ENCODE results near the gene RPTOR.

The RPTOR gene

GRCh38 chr17:80512233-80512632 lies 32.4 kb upstream of the RPTOR start:
- Histone ChIP-seq H3K27me3 (ENCODE audit: insufficient read depth, poor library complexity, severe bottlenecking) (peaks cover 11% of the 10 kb centered on the region), H3K4me3 (replicated peaks; ENCODE audit: insufficient read depth, low read length) (no peak overlapping the region), H3K27ac (replicated peaks) (no peak overlapping the region)
- no peak for DNase-seq (ENCODE audit: low read depth in 1 of 2, low spot score in 1 of 2)
- TF ChIP-seq CTCF (IDR thresholded peaks at IDR 0.05; ENCODE audit: insufficient read depth, low read length) (no peak), POLR2AphosphoS5 (IDR thresholded peaks at IDR 0.05; ENCODE audit: low read depth) (no peak), REST (IDR thresholded peaks at IDR 0.05; ENCODE audit: insufficient replicate concordance, low read depth) (no peak), GABPA (IDR thresholded peaks at IDR 0.05; ENCODE audit: low read depth) (no peak)

- Histone ChIP-seq H3K4me3 (replicated peaks; ENCODE audit: insufficient read depth, low read length) (no peak overlapping the region), H3K27ac (replicated peaks) (no peak overlapping the region), H3K27me3 (ENCODE audit: insufficient read depth, poor library complexity, severe bottlenecking) (peaks cover 10% of the 10 kb centered on the region)
- no peak for TF ChIP-seq GABPA (IDR thresholded peaks at IDR 0.05; ENCODE audit: low read depth)
- no peak for TF ChIP-seq REST (IDR thresholded peaks at IDR 0.05; ENCODE audit: insufficient replicate concordance, low read depth)
- TF ChIP-seq CTCF (IDR thresholded peaks at IDR 0.05; ENCODE audit: insufficient read depth, low read length) = no peak
- no peak for TF ChIP-seq POLR2AphosphoS5 (IDR thresholded peaks at IDR 0.05; ENCODE audit: low read depth)
- no peak for DNase-seq (ENCODE audit: low read depth in 1 of 2, low spot score in 1 of 2)
These were observed 31.4 kb upstream of the RPTOR start for GRCh38 chr17:80513201-80513600.

- no peak for TF ChIP-seq REST (IDR thresholded peaks at IDR 0.05; ENCODE audit: insufficient replicate concordance, low read depth)
- H3K27me3 ChIP-seq (ENCODE audit: insufficient read depth, poor library complexity, severe bottlenecking) = peaks cover 10% of the 10 kb centered on the region
- no peak for DNase-seq (ENCODE audit: low read depth in 1 of 2, low spot score in 1 of 2)
- no peak overlapping the region for H3K27ac ChIP-seq (replicated peaks)
- no peak overlapping the region for H3K4me3 ChIP-seq (replicated peaks; ENCODE audit: insufficient read depth, low read length)
These were observed 30.7 kb upstream of the RPTOR start for GRCh38 chr17:80513892-80514291.
